ENCODE measurements around the gene CFAP47. TPM values are rescaled to one million over a fixed set of nuclear protein-coding genes. Genes with fewer than 3 reads are reported as not detected.

The CFAP47 gene
- total RNA-seq, 2 donors from 2014 or later = not detected

GRCh38 chrX:36344301-36344700, 424.8 kb downstream of the CFAP47 start:
- no peak for DNase-seq
- intact Hi-C loops (cut with DNase I) = no loop called here
- Histone ChIP-seq H3K27ac (no peak overlapping the region), H3K36me3 (no peaks in the 10 kb centered on the region), H3K9ac (ENCODE audit: low read depth in 2 of 2, low read length in 2 of 2) (no peak overlapping the region), H3K27me3 (no peaks in the 10 kb centered on the region), H3K9me3 (no peaks in the 10 kb centered on the region), H3K4me3 (no peak overlapping the region), H3K4me1 (no peaks in the 10 kb centered on the region)
- TF ChIP-seq CTCF (IDR thresholded peaks at IDR 0.05) = no peak

GRCh38 chrX:36348509-36348908, 429.0 kb downstream of the CFAP47 start:
- Histone ChIP-seq H3K9me3 (no peaks in the 10 kb centered on the region), H3K27me3 (no peaks in the 10 kb centered on the region), H3K4me3 (no peak overlapping the region), H3K9ac (ENCODE audit: low read depth in 2 of 2, low read length in 2 of 2) (no peak overlapping the region), H3K4me1 (no peaks in the 10 kb centered on the region), H3K36me3 (no peaks in the 10 kb centered on the region), H3K27ac (no peak overlapping the region)
- DNase-seq = no peak
- no peak for TF ChIP-seq CTCF (IDR thresholded peaks at IDR 0.05)
- intact Hi-C loops (cut with DNase I) = no loop called here

GRCh38 chrX:36357855-36358254, 438.3 kb downstream of the CFAP47 start:
- Histone ChIP-seq H3K27me3 (no peaks in the 10 kb centered on the region), H3K4me3 (no peak overlapping the region), H3K4me1 (no peaks in the 10 kb centered on the region), H3K36me3 (no peaks in the 10 kb centered on the region), H3K9me3 (no peaks in the 10 kb centered on the region), H3K27ac (no peak overlapping the region), H3K9ac (ENCODE audit: low read depth in 2 of 2, low read length in 2 of 2) (no peak overlapping the region)
- no peak for DNase-seq
- intact Hi-C loops (cut with DNase I) = no loop called here
- TF ChIP-seq CTCF (IDR thresholded peaks at IDR 0.05) = no peak

GRCh38 chrX:36364262-36364661, 444.7 kb downstream of the CFAP47 start:
- intact Hi-C loops (cut with DNase I) = no loop called here
- Histone ChIP-seq H3K27me3 (no peaks in the 10 kb centered on the region), H3K9me3 (no peaks in the 10 kb centered on the region), H3K36me3 (no peaks in the 10 kb centered on the region), H3K4me1 (no peaks in the 10 kb centered on the region), H3K27ac (no peak overlapping the region), H3K4me3 (no peak overlapping the region), H3K9ac (ENCODE audit: low read depth in 2 of 2, low read length in 2 of 2) (no peak overlapping the region)
- TF ChIP-seq CTCF (IDR thresholded peaks at IDR 0.05) = no peak
- DNase-seq = no peak

- Histone ChIP-seq H3K9me3 (no peaks in the 10 kb centered on the region), H3K36me3 (no peaks in the 10 kb centered on the region), H3K27me3 (no peaks in the 10 kb centered on the region), H3K4me1 (no peaks in the 10 kb centered on the region), H3K27ac (no peak overlapping the region), H3K9ac (ENCODE audit: low read depth in 2 of 2, low read length in 2 of 2) (no peak overlapping the region), H3K4me3 (no peak overlapping the region)
- no peak for DNase-seq
- TF ChIP-seq CTCF (IDR thresholded peaks at IDR 0.05) = no peak
- intact Hi-C loops (cut with DNase I) = no loop called here
Measured at GRCh38 chrX:36383495-36383894, 464.0 kb downstream of the CFAP47 start.

GRCh38 chrX:36388901-36389300, 469.4 kb downstream of the CFAP47 start:
- no peak overlapping the region for H3K9ac ChIP-seq (ENCODE audit: low read depth in 2 of 2, low read length in 2 of 2)
- DNase-seq = no peak
- intact Hi-C loops (cut with DNase I) = no loop called here

More at GRCh38 chrX:36388901-36389300, 469.4 kb downstream of the CFAP47 start:
- no peaks in the 10 kb centered on the region for H3K27me3 ChIP-seq
- no peaks in the 10 kb centered on the region for H3K4me1 ChIP-seq
- no peak for TF ChIP-seq CTCF (IDR thresholded peaks at IDR 0.05)
- no peaks in the 10 kb centered on the region for H3K36me3 ChIP-seq
- no peak overlapping the region for H3K4me3 ChIP-seq
- H3K9me3 ChIP-seq = no peaks in the 10 kb centered on the region
- no peak overlapping the region for H3K27ac ChIP-seq

Measured in colonic mucosa (tissue), 4 donors.